ENCODE data around the gene SLC9A8.

Gene SLC9A8

DNA sequence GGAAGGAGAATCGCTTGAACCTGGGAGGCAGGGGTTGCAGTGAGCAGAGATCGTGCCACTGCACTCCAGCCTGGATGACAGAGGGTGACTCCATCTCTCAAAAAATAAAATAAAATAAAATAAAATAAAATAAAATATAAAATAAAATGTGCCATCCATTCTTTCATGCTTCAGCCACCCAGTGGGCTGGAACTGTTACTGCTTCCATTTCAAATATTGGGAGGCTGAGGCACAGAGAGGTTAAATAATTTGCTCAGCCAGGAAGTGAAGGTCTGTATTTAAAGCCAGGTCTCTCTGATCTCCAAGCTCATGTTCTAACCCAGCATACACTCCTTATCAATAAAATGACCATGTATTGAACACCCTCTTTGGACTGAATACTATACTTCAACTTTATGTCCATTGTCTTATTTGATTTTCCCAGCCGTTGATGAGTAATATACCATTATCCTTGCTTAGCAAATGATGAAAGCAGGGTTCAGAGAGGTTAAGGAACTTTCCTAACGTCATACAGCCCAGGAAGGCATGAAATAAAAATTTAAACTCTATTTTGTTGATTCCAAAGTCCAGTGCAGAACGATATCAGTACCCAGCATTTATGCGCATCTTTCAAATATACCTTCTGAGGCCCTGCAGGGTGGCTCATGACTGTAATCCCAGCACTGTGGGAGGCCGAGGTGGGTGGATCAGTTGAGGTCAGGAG, 25.8 kb upstream of the SLC9A8 start:
- no peak for DNase-seq (ENCODE audit: low read depth in 1 of 2, low spot score in 1 of 2)

DNA sequence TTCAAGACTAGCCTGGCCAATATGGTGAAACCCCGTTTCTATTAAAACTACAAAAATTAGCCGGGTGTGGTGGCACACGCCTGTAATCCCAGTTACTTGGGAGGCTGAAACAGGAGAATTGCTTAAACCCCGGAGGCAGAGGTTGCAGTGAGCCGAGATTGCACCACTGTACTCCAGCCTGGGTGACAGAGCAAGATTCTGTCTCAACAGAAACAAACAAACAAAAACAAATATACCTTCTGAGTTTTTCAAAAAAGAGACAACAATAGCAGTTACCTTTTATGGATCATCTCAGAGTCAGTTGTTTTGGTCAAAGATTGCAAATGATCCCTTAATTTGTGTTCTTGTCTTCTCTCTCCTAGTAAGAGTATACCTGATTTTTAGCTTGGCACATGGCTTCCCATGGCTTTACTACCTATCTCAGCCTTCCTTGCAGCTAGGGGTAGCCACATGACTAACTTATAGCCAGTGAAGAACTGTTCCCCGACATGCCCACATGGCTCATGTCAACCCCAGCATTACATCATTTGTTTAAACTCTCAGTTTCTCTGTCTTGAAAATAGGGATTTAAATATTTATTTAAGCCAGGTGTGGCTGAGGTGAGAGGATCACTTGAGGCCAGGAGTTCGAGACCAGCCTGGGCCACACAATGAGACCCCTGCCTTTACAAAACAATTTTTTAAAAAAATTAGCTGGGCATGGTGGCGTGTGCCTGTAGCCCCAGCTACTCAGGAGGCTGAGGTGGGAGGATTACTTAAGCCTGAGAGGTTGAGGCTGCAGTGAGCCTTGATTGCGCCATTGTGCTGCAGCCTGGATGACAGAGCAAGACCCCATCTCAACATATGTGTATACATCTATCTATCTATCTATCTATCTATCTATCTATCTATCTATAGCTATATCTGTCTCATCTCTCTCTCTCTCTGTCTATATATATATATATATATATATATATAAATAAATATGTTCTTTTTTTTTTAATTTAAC, 25.0 kb upstream of the SLC9A8 start:
- no peak for DNase-seq (ENCODE audit: low read depth in 1 of 2, low spot score in 1 of 2)

- no peak for DNase-seq (ENCODE audit: low read depth in 1 of 2, low spot score in 1 of 2)
These were observed 22.4 kb upstream of the SLC9A8 start for GRCh38 chr20:49790077-49790798.

DNA sequence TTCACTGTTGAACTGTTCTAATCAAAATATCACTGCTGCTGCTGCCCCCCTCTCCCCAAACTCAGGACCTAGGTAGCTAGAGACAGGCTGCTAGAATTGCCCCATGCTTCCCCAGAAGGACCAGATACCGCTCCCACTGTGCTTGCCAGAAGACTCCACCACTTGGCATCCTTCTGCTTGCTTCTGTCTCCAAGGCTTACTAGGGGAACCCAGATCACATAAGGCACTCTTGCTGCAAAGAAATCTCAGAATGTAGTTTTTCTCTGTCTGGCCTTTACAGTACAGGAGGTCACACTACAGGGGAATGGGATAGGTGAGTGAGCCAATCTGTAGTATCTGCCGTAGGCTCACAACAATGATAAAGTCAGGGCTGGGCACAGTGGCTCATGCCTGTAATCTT, 21.5 kb upstream of the SLC9A8 start:
- DNase-seq (ENCODE audit: low read depth in 1 of 2, low spot score in 1 of 2), result no peak

DNA sequence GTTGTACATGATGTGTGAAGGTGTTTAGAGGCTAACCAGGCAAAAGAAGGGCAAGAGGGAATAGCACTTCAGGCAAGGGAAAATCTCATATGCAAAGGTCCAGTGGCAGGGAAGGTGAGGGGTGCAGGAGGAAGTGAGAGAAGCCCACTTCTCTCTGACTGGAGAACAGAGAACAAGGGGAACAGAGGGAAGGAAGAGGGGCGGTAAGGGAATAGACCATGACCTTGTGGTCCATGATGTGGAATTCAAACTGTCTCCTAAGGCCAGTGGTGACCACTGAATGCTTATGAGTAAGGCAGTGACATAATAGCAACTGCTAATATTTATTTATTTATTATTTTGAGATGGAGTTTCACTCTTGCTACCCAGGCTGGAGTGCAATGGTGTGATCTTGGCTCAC, 20.6 kb upstream of the SLC9A8 start:
- DNase-seq (ENCODE audit: low read depth in 1 of 2, low spot score in 1 of 2), result no peak

GRCh38 chr20:49792611-49793010, 20.0 kb upstream of the SLC9A8 start:
- DNase-seq (ENCODE audit: low read depth in 1 of 2, low spot score in 1 of 2), result no peak

GRCh38 chr20:49794336-49795134, 18.1 kb upstream of the SLC9A8 start:
- no peak for DNase-seq (ENCODE audit: low read depth in 1 of 2, low spot score in 1 of 2)

GRCh38 chr20:49795135-49795424, 17.5 kb upstream of the SLC9A8 start:
- DNase-seq (ENCODE audit: low read depth in 1 of 2, low spot score in 1 of 2), result no peak

DNA sequence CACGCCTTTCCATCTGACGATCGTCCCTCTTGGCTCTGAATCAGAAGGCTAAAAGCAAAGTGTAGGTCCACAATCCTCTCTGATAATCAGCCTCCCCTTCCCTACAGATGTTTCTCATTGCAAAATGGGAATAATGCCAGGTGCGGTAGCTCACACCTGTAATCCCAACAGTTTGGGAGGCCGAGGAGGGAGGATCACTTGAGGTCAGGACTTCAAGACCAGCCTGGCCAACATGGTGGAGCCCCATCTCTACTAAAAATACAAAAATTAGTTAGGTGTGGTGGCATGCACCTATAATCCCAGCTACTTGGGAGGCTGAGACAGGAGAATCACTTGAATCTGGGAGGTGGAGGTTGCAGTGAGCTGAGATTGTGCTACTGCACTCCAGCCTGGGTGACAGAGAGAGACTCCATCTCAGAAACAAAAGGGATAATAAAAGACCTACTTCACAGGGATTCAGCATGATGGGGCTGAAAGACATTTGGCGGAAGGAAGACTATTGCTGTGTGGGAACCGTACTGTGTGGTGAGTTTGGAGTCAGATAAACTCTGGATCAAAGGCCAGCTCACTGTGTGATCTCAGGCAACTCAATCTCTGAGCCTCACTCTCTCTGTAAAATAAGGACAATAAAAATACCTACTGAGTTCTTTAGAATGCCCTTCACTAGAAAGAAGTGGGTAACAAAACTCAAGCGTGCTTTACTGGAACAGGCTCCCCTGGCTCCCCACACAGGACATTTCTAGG, 15.9 kb upstream of the SLC9A8 start:
- DNase-seq (ENCODE audit: low read depth in 1 of 2, low spot score in 1 of 2), result no peak

- DNase-seq (ENCODE audit: low read depth in 1 of 2, low spot score in 1 of 2), result no peak
These were observed 15.3 kb upstream of the SLC9A8 start for GRCh38 chr20:49797344-49797615.

DNA sequence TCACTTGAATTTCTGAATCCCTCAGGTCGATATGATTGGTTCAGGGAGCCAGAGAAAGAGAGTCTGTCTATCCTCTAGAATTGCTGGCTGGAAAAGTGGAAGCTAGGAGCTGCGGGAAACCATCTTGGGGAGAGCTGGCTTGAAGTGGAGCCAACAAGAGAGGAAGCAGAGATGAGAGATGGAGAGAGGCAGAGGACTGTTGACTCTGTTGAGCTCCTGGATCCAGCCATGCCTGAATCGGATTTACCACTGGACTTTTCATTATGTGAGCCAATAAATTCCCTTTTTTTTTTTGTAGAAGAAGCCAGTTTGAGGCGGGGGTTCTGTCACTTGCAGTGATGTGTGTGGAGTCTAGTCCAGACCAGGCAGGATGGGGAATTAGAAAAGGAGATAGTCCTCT, 13.9 kb upstream of the SLC9A8 start:
- DNase-seq (ENCODE audit: low read depth in 1 of 2, low spot score in 1 of 2), result no peak

DNA sequence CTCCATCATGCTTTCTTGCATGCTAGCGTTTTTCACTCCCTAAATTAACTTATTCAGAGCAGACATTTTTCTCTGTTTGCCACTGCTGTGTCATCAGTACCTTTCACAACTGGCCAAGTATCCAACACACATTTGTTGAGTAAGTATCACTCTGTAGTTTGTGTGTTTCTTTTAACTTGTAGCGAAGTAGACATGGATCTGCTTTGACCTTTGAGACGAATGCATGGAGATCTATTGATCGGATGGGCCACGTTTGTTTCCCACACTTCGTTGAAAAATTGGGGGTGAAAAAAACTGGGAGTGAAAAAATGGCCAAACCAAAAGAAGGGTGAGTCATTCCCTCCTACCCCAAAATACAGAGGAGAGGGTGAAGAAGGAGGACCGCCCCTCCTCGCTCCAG, 12.9 kb upstream of the SLC9A8 start:
- no peak for DNase-seq (ENCODE audit: low read depth in 1 of 2, low spot score in 1 of 2)

DNA sequence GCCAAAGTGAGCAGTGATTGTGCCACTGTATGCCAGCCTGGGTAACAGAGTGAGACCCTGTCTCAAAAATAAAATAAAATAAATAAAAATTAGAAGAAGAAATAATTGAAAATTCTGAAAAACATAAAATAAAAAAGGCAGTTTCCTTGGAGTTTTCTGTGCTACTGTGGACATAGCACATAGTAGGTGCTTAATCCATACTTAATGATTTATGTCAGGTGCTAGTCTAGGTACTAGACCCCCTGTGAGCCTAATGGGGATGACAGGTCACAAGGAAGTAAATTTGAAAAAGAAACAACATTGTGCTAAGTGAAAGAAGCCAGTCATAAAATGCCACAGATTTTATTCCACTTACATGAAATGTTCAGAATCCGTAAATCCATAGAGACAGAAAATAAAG, 9.2 kb upstream of the SLC9A8 start:
- DNase-seq (ENCODE audit: low read depth in 1 of 2, low spot score in 1 of 2), result no peak

DNA sequence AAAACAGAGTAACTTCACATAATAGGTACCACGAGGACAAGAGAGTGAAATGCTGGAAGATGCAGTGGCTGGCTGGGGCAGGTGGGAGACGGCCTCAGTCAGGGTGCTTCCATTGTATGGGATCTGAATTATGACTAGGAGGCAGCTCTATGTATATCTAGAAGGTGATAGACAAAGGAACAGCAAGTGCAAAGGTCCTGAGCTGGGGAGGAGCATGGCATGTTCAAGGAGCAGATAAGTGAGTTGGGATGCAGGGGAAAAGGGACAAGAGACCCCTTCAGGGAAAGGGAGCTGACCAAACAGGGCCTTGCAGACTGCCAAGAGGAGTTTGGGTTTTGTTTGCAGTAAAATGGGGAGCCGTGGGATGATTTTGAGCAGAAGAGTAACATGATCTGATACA, 8.3 kb upstream of the SLC9A8 start:
- no peak for DNase-seq (ENCODE audit: low read depth in 1 of 2, low spot score in 1 of 2)

GRCh38 chr20:49805224-49805876, 7.3 kb upstream of the SLC9A8 start:
- DNase-seq (ENCODE audit: low read depth in 1 of 2, low spot score in 1 of 2), result peak; percentile 18 to 58

- no peak for DNase-seq (ENCODE audit: low read depth in 1 of 2, low spot score in 1 of 2)
These were observed 3.9 kb upstream of the SLC9A8 start for GRCh38 chr20:49808753-49809152.

DNA sequence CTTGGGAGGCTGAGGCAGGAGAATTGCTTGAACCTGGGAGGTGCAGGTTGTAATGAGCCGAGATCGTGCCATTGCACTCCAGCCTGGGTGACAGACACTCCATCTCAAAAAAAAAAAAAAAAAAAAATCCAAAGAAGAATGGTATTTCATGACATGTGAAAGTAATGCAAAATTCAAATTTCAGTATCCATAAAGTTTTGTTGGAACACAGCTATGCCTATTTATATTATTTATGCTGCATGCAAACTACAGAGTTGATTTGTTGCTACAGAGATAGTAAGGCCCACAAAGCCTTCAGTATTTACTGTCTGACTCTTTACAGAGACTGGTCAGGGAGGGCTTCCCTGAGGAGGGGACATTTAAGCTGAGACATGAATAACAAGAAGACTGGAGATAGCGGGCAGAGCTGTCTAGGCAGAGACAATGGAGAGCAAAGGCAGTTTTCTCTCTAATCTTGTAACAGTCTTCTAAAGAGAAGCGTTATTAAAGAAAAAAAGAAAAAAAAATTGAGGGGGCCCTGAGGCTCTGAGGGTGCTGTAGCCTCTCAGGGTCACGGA, 2.7 kb upstream of the SLC9A8 start:
- no peak for DNase-seq (ENCODE audit: low read depth in 1 of 2, low spot score in 1 of 2)

- DNase-seq (ENCODE audit: low read depth in 1 of 2, low spot score in 1 of 2), result no peak
These were observed 2.0 kb upstream of the SLC9A8 start for GRCh38 chr20:49810491-49811190.

DNA sequence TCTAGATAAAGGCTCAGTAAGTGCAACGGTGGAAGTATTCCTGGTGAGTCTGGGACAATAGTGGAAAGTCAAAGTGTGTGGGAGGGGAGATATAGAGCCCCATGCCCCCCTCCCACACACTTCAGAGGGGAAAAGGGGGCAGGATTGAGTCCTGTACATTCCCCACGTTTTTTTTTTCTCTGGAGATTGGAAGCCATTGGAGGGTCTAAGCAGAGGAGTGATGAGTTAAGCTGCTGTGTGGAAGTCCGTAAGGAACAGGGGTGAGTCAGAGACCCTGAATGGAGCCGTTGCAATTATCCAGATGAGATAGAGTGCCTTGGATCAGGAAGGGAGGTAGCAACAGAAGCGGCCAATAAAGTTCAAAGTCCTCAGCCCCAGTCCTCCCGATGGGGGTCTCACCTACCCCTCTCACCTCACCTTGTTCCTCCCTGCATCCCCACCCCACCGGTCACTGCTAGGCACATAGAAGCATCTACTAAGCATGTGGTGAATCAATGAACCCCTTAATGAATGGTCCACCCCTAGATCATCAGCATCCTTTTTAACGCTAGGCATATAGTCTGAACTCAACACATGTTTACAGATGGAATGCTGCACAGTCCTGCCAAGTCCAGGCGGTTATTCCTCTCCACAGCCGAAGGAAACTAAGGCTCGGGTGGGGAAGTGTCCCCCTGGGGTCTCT, 662 bp upstream of the SLC9A8 start:
- no peak for DNase-seq (ENCODE audit: low read depth in 1 of 2, low spot score in 1 of 2)

Measured in activated CD4-positive, alpha-beta T cell treated with anti-CD3 and anti-CD28 coated beads, Interleukin-2, amount 50 U/mL, for 24 hours (primary cell).